ENCODE measurements around the gene ZNF214.

GRCh38 chr11:6979365-6979764 is 40.8 kb downstream of the ZNF214 start:
- TF ChIP-seq, protein P1, sequence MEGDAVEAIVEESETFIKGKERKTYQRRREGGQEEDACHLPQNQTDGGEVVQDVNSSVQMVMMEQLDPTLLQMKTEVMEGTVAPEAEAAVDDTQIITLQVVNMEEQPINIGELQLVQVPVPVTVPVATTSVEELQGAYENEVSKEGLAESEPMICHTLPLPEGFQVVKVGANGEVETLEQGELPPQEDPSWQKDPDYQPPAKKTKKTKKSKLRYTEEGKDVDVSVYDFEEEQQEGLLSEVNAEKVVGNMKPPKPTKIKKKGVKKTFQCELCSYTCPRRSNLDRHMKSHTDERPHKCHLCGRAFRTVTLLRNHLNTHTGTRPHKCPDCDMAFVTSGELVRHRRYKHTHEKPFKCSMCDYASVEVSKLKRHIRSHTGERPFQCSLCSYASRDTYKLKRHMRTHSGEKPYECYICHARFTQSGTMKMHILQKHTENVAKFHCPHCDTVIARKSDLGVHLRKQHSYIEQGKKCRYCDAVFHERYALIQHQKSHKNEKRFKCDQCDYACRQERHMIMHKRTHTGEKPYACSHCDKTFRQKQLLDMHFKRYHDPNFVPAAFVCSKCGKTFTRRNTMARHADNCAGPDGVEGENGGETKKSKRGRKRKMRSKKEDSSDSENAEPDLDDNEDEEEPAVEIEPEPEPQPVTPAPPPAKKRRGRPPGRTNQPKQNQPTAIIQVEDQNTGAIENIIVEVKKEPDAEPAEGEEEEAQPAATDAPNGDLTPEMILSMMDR (IDR thresholded peaks at IDR 0.05) = no peak
- TF ChIP-seq POLR2A (IDR thresholded peaks at IDR 0.05) = no peak

All from right lobe of liver (tissue), 4 donors.